H1 (cell line): ENCODE results near the gene DAZ3.
"Not testable (repeated sequence)": the region's sequence is repeated elsewhere in the genome, so short reads cannot be mapped to it uniquely, and the experiment has no call there.

Experiments used
- CEBPB ChIP-seq: IDR thresholded peaks from 2 replicates; pipeline ENCODE4 v1.6.1; 2012; ENCODE audit warnings: low read depth, low read length
- CREB1 ChIP-seq: IDR thresholded peaks from 2 replicates; pipeline ENCODE4 v1.6.1; 2012; ENCODE audit warnings: inconsistent platforms
- KDM1A ChIP-seq: fragments of 200-600, 300-600 bp; sonication (generic); IDR thresholded peaks from 2 replicates; pipeline ENCODE4 v1.7.1; 2016; ENCODE audit warnings: mild to moderate bottlenecking, low read length, borderline replicate concordance
- POLR2A ChIP-seq, 2 experiments: IDR thresholded peaks; 1 replicate in 1 of 2; 2 replicates in 1 of 2; pipeline ENCODE4 v1.6.1; 2011; ENCODE audit warnings: low read depth in 2 of 2, low read length in 2 of 2, mild to moderate bottlenecking in 2 of 2; ENCODE audit errors: control extremely low read depth in 1 of 2
- SIN3A ChIP-seq, 2 experiments: IDR thresholded peaks in 1 of 2; conservative IDR thresholded peaks in 1 of 2; 2 replicates each; pipeline ENCODE4 v1.6.1; 2011 to 2012; ENCODE audit warnings: low read length in 2 of 2, improper control_type of control experiment in 1 of 2, low read depth in 1 of 2, mild to moderate bottlenecking in 1 of 2
- SIRT6 ChIP-seq: IDR thresholded peaks from one replicate; pipeline ENCODE4 v1.7.1; 2012; ENCODE audit warnings: low read length, inconsistent platforms
- SP2 ChIP-seq: IDR thresholded peaks from 2 replicates; pipeline ENCODE4 v1.6.1; 2012; ENCODE audit warnings: mild to moderate bottlenecking, low read length, inconsistent platforms
- TBP ChIP-seq: IDR thresholded peaks from 2 replicates; pipeline ENCODE4 v1.6.1; 2011; ENCODE audit warnings: low read depth, low read length, improper control_type of control experiment
- TF ChIP-seq, protein P1 (sequence below), 3 experiments: IDR thresholded peaks; 1 replicate in 2 of 3; 2 replicates in 1 of 3; pipeline versions ENCODE4 v1.5.1 to v1.6.1; 2011; ENCODE audit warnings: low read length in 3 of 3, mild to moderate bottlenecking in 3 of 3, inconsistent platforms in 2 of 3, low read depth in 1 of 3, moderate library complexity in 1 of 3; ENCODE audit not compliant: insufficient read depth in 1 of 3; ENCODE audit errors: control extremely low read depth in 1 of 3
- TF ChIP-seq, protein P2 (sequence below): IDR thresholded peaks from 2 replicates; pipeline ENCODE4 v1.6.1; 2011; ENCODE audit warnings: low read depth, mild to moderate bottlenecking, low read length; ENCODE audit not compliant: insufficient read depth
- TF ChIP-seq, protein P3 (sequence below): IDR thresholded peaks from 2 replicates; pipeline ENCODE4 v1.6.1; 2012; ENCODE audit warnings: inconsistent platforms

DNA sequence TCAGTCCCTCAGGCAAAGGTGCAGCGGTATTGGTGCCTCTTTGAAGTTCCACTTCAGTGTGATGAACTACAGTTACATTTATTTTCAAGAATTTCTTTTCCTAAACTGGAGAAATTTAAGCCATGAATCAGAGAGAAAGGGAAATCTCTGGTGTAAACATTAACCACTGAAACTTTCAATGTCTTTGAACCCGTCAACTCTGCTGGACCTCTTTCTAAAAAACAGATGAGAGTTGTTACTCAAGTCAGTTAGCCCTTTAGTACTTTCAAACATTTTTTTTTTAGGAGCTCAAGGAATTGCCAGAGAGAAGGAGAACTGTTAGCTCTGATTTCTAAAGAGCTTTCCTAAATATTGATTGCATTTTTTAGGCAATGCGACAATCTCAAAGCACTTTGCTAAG lies 8.6 kb upstream of the DAZ3 start:
- TF ChIP-seq CEBPB; SP2; SIN3A (conservative IDR thresholded peaks at IDR 0.05 in 1 of 2, IDR thresholded peaks at IDR 0.05 in 1 of 2; ENCODE audit: low read depth in 1 of 2, low read length in 2 of 2); POLR2A (IDR thresholded peaks at IDR 0.05; ENCODE audit: control extremely low read depth in 1 of 2, low read depth in 2 of 2, low read length in 2 of 2); TBP; SIRT6; KDM1A; CREB1: not testable (repeated sequence)
- TF ChIP-seq, protein P1, sequence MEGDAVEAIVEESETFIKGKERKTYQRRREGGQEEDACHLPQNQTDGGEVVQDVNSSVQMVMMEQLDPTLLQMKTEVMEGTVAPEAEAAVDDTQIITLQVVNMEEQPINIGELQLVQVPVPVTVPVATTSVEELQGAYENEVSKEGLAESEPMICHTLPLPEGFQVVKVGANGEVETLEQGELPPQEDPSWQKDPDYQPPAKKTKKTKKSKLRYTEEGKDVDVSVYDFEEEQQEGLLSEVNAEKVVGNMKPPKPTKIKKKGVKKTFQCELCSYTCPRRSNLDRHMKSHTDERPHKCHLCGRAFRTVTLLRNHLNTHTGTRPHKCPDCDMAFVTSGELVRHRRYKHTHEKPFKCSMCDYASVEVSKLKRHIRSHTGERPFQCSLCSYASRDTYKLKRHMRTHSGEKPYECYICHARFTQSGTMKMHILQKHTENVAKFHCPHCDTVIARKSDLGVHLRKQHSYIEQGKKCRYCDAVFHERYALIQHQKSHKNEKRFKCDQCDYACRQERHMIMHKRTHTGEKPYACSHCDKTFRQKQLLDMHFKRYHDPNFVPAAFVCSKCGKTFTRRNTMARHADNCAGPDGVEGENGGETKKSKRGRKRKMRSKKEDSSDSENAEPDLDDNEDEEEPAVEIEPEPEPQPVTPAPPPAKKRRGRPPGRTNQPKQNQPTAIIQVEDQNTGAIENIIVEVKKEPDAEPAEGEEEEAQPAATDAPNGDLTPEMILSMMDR (IDR thresholded peaks at IDR 0.05; ENCODE audit: control extremely low read depth in 1 of 3, insufficient read depth in 1 of 3, low read depth in 1 of 3, low read length in 3 of 3), result not testable (repeated sequence)
- TF ChIP-seq, protein P2, sequence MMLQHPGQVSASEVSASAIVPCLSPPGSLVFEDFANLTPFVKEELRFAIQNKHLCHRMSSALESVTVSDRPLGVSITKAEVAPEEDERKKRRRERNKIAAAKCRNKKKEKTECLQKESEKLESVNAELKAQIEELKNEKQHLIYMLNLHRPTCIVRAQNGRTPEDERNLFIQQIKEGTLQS, result not testable (repeated sequence)
- TF ChIP-seq, protein P3, sequence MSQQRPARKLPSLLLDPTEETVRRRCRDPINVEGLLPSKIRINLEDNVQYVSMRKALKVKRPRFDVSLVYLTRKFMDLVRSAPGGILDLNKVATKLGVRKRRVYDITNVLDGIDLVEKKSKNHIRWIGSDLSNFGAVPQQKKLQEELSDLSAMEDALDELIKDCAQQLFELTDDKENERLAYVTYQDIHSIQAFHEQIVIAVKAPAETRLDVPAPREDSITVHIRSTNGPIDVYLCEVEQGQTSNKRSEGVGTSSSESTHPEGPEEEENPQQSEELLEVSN, result not testable (repeated sequence)
